Middle frontal gyrus (tissue), 1 donor: ENCODE data around the gene FUT9.
A peak's percentile ranks its signal among the peaks of the same experiment; 100 is the strongest.

Experiments used
- DNase-seq: peaks from one replicate; pipeline ENCODE4 v3.0.0-alpha.2; 2015; ENCODE audit warnings: low spot score; ENCODE audit errors: extremely low spot score

The FUT9 gene

GRCh38 chr6:96066376-96066775 is 50.6 kb downstream of the FUT9 start:
- no peak for DNase-seq

- DNase-seq = no peak
Measured at GRCh38 chr6:96073555-96073954, 57.8 kb downstream of the FUT9 start.

- DNase-seq = no peak
Measured at GRCh38 chr6:96074006-96074405, 58.2 kb downstream of the FUT9 start.

- no peak for DNase-seq
Measured at GRCh38 chr6:96075826-96076225, 60.1 kb downstream of the FUT9 start.

- DNase-seq = no peak
Measured at GRCh38 chr6:96086745-96087144, 71.0 kb downstream of the FUT9 start.

- no peak for DNase-seq
Measured at GRCh38 chr6:96089173-96089572, 73.4 kb downstream of the FUT9 start.

- no peak for DNase-seq
Measured at GRCh38 chr6:96094077-96094476, 78.3 kb downstream of the FUT9 start.

GRCh38 chr6:96099069-96099468 is 83.3 kb downstream of the FUT9 start:
- no peak for DNase-seq

GRCh38 chr6:96101564-96101963 is 85.8 kb downstream of the FUT9 start:
- DNase-seq = no peak

GRCh38 chr6:96104910-96105309 is 89.1 kb downstream of the FUT9 start:
- DNase-seq = no peak

GRCh38 chr6:96110878-96111277 is 95.1 kb downstream of the FUT9 start:
- no peak for DNase-seq

GRCh38 chr6:96116674-96117073 is 100.9 kb downstream of the FUT9 start:
- DNase-seq = no peak

GRCh38 chr6:96124778-96125177 is 109.0 kb downstream of the FUT9 start:
- DNase-seq = no peak

- no peak for DNase-seq
Measured at GRCh38 chr6:96138406-96138805, 122.6 kb downstream of the FUT9 start.

GRCh38 chr6:96142142-96142541 is 126.4 kb downstream of the FUT9 start:
- DNase-seq = no peak

- DNase-seq = peak; percentile 49
Measured at GRCh38 chr6:96150431-96150830, 134.7 kb downstream of the FUT9 start.

GRCh38 chr6:96151707-96152106 is 135.9 kb downstream of the FUT9 start:
- no peak for DNase-seq

- DNase-seq = no peak
Measured at GRCh38 chr6:96152114-96152708, 136.4 kb downstream of the FUT9 start.

- DNase-seq = no peak
Measured at GRCh38 chr6:96153775-96154174, 138.0 kb downstream of the FUT9 start.

- no peak for DNase-seq
Measured at GRCh38 chr6:96156425-96156824, 140.7 kb downstream of the FUT9 start.

- DNase-seq = no peak
Measured at GRCh38 chr6:96157018-96157565, 141.3 kb downstream of the FUT9 start.

GRCh38 chr6:96162711-96163120 is 146.9 kb downstream of the FUT9 start:
- no peak for DNase-seq

GRCh38 chr6:96164802-96165201 is 149.0 kb downstream of the FUT9 start:
- no peak for DNase-seq

GRCh38 chr6:96171112-96171511 is 155.3 kb downstream of the FUT9 start:
- no peak for DNase-seq
